ENCODE results near the gene SLC22A23.

GRCh38 chr6:3291346-3291745, 165.5 kb downstream of the SLC22A23 start:
- TF ChIP-seq CTCF (IDR thresholded peaks at IDR 0.05) (no peak), POLR2A (IDR thresholded peaks at IDR 0.05) (no peak)
